Gastrocnemius medialis (tissue), 4 donors: ENCODE results near the gene UPK1A. TPM values are rescaled to one million over a fixed set of nuclear protein-coding genes. Genes with fewer than 3 reads are reported as not detected.

ENCODE experiments used
- ATAC-seq, 2 donors: fragments of 150-250 bp; one replicate each; pipeline ENCODE4 v1.9.1; 2016
- DNase-seq, 2 donors: peaks; one replicate each; pipeline ENCODE4 v3.0.0-alpha.2; 2019
- H3K27ac ChIP-seq, 4 donors: fragments of 200-600 bp; sonication (generic); 1 replicate in 1 of 4; 2 replicates in 3 of 4; pipeline ENCODE4 v1.5.1; 2016 to 2018; ENCODE audit warnings: mild to moderate bottlenecking in 2 of 4, moderate library complexity in 1 of 4
- H3K27me3 ChIP-seq, 3 donors: fragments of 200-600 bp; sonication (generic) in 2 of 3; 1 replicate in 1 of 3; 2 replicates in 2 of 3; pipeline versions ENCODE4 v1.5.1 to v1.6.0; 2016 to 2019; ENCODE audit warnings: mild to moderate bottlenecking in 1 of 3, moderate library complexity in 1 of 3
- H3K36me3 ChIP-seq, 2 donors: fragments of 200-600 bp; sonication (generic) in 1 of 2; one replicate each; pipeline ENCODE4 v1.5.1; 2017 to 2018
- H3K4me1 ChIP-seq, 2 donors: fragments of 200-600 bp; sonication (generic) in 1 of 2; one replicate each; pipeline ENCODE4 v1.5.1; 2016 to 2017; ENCODE audit warnings: mild to moderate bottlenecking in 2 of 2
- H3K4me3 ChIP-seq, 4 donors: fragments of 200-600 bp; sonication (generic) in 3 of 4; 1 replicate in 1 of 4; 2 replicates in 3 of 4; pipeline ENCODE4 v1.5.1; 2016 to 2019; ENCODE audit warnings: mild to moderate bottlenecking in 2 of 4
- H3K9me3 ChIP-seq, 3 donors: fragments of 200-600 bp; sonication (generic) in 2 of 3; 1 replicate in 1 of 3; 2 replicates in 2 of 3; pipeline ENCODE4 v1.5.1; 2016 to 2019
- CTCF ChIP-seq, 5 experiments: fragments of 450-650 bp in 3 of 5; fragments of 200-600 bp in 2 of 5; sonication (generic) in 2 of 5; IDR thresholded peaks in 4 of 5; conservative IDR thresholded peaks in 1 of 5; 1 replicate in 4 of 5; 2 replicates in 1 of 5; pipeline ENCODE4 v1.5.1; 2016 to 2019; ENCODE audit warnings: antibody characterized with exemption in 5 of 5, mild to moderate bottlenecking in 3 of 5, moderate library complexity in 3 of 5
- POLR2A ChIP-seq, 2 donors: fragments of 450-650 bp; IDR thresholded peaks; one replicate each; pipeline ENCODE4 v1.6.1; 2017; ENCODE audit warnings: antibody characterized with exemption in 2 of 2, mild to moderate bottlenecking in 2 of 2, moderate library complexity in 2 of 2
- in situ Hi-C, 4 donors: fragments of 200-750 bp; cut with MboI; loops; one replicate each; pipeline versions ENCODE4 v1.15.0 to v1.8.0; 2017; ENCODE audit warnings: low sequenced_read_pairs in 4 of 4
- intact Hi-C: fragments of 100-400 bp; cut with DNase I; formaldehyde crosslinking; loops from one replicate; pipeline ENCODE4 v1.15.1; 2023; ENCODE audit warnings: low total_unique reads
- total RNA-seq, 4 donors: library from RNA; depleted of rRNA; stranded (reverse); fragments of >200 nt; gene quantifications; one replicate each; pipeline versions ENCODE4 v1.1.0 to v1.2.3, GENCODE V29; 2016

The UPK1A gene
- total RNA-seq, 4 donors from 2014 or later: not detected

DNA sequence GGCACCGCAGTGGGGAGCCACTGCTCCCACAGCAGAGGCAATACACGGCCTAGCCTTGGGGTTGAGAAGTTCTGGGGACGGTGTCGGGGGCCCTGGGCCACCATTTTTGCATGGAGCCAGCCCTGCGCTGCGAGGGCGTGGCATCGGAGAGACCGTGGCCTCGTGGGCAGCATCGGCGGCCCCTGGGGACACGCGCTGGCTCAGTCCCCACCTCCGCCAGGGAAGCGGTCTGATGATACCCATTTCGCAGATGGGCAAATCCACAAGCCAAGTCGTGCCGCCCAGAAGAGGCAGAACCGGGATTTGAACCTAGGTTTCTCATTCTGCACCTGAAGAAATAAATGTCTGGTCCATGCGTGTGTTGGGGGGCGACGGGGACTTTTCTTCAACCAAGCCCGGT, 1.2 kb upstream of the UPK1A start:
- TF ChIP-seq CTCF (IDR thresholded peaks at IDR 0.05 in 4 of 5, conservative IDR thresholded peaks at IDR 0.05 in 1 of 5): no peak
- TF ChIP-seq POLR2A (IDR thresholded peaks at IDR 0.05): no peak
- ATAC-seq (no peak), DNase-seq (no peak)
- Histone ChIP-seq H3K4me1 (no peaks in the 10 kb centered on the region), H3K27ac (no peak overlapping the region), H3K27me3 (no peaks in the 10 kb centered on the region), H3K9me3 (no peaks in the 10 kb centered on the region), H3K4me3 (no peak overlapping the region), H3K36me3 (peaks cover 0 to 11% of the 10 kb centered on the region in 2 donors)
- in situ Hi-C loops (no loop called here), intact Hi-C loops (no loop called here)

DNA sequence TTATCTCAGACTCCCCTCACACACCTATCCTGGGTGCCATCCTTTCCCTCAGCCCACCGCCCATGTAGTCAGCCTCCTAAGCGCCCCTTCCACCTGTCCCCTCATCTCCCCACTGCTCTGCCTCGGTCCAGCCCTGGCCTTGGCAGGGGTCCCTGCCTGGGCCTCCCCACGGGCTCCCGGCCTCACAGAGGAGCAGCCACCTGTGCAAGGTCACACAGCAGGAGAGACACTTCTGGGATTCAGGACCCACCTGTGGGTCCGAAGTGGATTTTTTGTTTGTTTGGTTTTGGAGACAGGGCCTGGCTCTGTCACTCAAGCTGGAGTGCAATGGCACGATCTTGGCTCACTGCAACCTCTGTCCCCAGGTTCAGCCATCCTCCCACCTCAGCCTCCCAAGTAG, 713 bp upstream of the UPK1A start:
- Histone ChIP-seq H3K4me1 (no peaks in the 10 kb centered on the region), H3K27ac (peak overlapping the region in 1 of 4 donors; percentile 22), H3K9me3 (no peaks in the 10 kb centered on the region), H3K36me3 (peaks cover 0 to 7% of the 10 kb centered on the region in 2 donors), H3K4me3 (no peak overlapping the region), H3K27me3 (peaks cover 0 to under 1% (median 0%) of the 10 kb centered on the region in 3 donors)
- no peak for ATAC-seq
- DNase-seq: no peak
- intact Hi-C loops: no loop called here
- no peak for TF ChIP-seq CTCF (IDR thresholded peaks at IDR 0.05 in 4 of 5, conservative IDR thresholded peaks at IDR 0.05 in 1 of 5)
- TF ChIP-seq POLR2A (IDR thresholded peaks at IDR 0.05): no peak
- in situ Hi-C loops: no loop called here

DNA sequence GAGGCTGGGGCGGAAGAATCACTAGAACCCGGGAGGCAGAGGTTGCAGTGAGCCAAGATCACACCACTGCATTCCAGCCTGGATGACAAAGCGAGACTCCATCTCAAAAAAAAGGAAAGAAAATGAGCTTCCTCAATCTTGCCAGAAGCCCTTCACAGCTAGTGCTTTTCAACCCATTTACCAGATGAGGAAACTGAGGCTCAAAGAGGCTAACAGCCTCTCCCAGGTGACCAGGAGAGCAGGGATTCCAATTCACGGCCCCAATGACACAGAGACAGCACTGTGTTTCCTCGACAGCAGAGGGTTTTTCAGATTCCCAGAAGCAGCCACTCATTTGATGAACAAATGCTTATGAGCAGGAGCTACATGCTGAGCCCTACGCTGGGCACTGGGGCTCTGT, 3.2 kb downstream of the UPK1A start:
- intact Hi-C loops: no loop called here
- Histone ChIP-seq H3K36me3 (no peaks in the 10 kb centered on the region), H3K27ac (no peak overlapping the region), H3K9me3 (no peaks in the 10 kb centered on the region), H3K4me3 (no peak overlapping the region), H3K4me1 (no peaks in the 10 kb centered on the region), H3K27me3 (peaks cover 20 to 26% (median 26%) of the 10 kb centered on the region in 3 donors)
- in situ Hi-C loops: no loop called here
- DNase-seq (no peak), ATAC-seq (no peak)
- TF ChIP-seq CTCF (IDR thresholded peaks at IDR 0.05 in 4 of 5, conservative IDR thresholded peaks at IDR 0.05 in 1 of 5): no peak
- TF ChIP-seq POLR2A (IDR thresholded peaks at IDR 0.05): no peak

GRCh38 chr19:35669974-35670373, 3.7 kb downstream of the UPK1A start:
- in situ Hi-C loops (no loop called here), intact Hi-C loops (no loop called here)
- H3K27ac ChIP-seq: no peak overlapping the region
- TF ChIP-seq POLR2A (IDR thresholded peaks at IDR 0.05): no peak
- no peak for TF ChIP-seq CTCF (IDR thresholded peaks at IDR 0.05 in 4 of 5, conservative IDR thresholded peaks at IDR 0.05 in 1 of 5)
- H3K36me3 ChIP-seq: no peaks in the 10 kb centered on the region
- ATAC-seq: no peak
- no peak for DNase-seq
- H3K27me3 ChIP-seq: peaks cover 20 to 27% (median 26%) of the 10 kb centered on the region in 3 donors
- no peaks in the 10 kb centered on the region for H3K4me1 ChIP-seq
- no peaks in the 10 kb centered on the region for H3K9me3 ChIP-seq
- no peak overlapping the region for H3K4me3 ChIP-seq

- H3K9me3 ChIP-seq: no peaks in the 10 kb centered on the region
- ATAC-seq (no peak), DNase-seq (no peak)
- intact Hi-C loops (no loop called here), in situ Hi-C loops (no loop called here)
- H3K27ac ChIP-seq: no peak overlapping the region
- peaks cover 20 to 27% (median 26%) of the 10 kb centered on the region in 3 donors for H3K27me3 ChIP-seq
- TF ChIP-seq POLR2A (IDR thresholded peaks at IDR 0.05): no peak
- no peak for TF ChIP-seq CTCF (IDR thresholded peaks at IDR 0.05 in 4 of 5, conservative IDR thresholded peaks at IDR 0.05 in 1 of 5)
- H3K36me3 ChIP-seq: no peaks in the 10 kb centered on the region
- H3K4me1 ChIP-seq: no peaks in the 10 kb centered on the region
- no peak overlapping the region for H3K4me3 ChIP-seq
Measured at GRCh38 chr19:35670686-35671085, 4.4 kb downstream of the UPK1A start.
